ENCODE data around the gene LRRC74B. TPM values are rescaled to one million over a fixed set of nuclear protein-coding genes. Genes with fewer than 3 reads are reported as not detected.
"Not testable (repeated sequence)": the region's sequence is repeated elsewhere in the genome, so short reads cannot be mapped to it uniquely, and the experiment has no call there.

LRRC74B gene
- total RNA-seq, 1 experiment from 2014 or later: not detected

GRCh38 chr22:21043860-21044535 is 1.7 kb upstream of the LRRC74B start:
- H3K9me3 Mint-ChIP-seq (ENCODE audit: low read depth, unreplicated experiment): no peaks in the 10 kb centered on the region
- H3K4me1 Mint-ChIP-seq (ENCODE audit: low read depth, unreplicated experiment): peaks cover 33% of the 10 kb centered on the region
- no peak overlapping the region for H3K4me3 Mint-ChIP-seq (ENCODE audit: low read depth, unreplicated experiment)
- no peak for TF ChIP-seq CTCF (IDR thresholded peaks at IDR 0.05; ENCODE audit: unreplicated experiment)
- peak overlapping the region; percentile 5 for H3K27ac Mint-ChIP-seq (ENCODE audit: unreplicated experiment)
- DNase-seq: no peak
- peaks cover 9% of the 10 kb centered on the region for H3K36me3 Mint-ChIP-seq (ENCODE audit: insufficient read depth, unreplicated experiment)
- no TSS peak for BruUV-seq (replicated peaks)
- CTCF ChIA-PET: no interaction called here
- intact Hi-C loops (cut with micrococcal nuclease; ENCODE audit: unreplicated experiment): no loop called here
- no peaks in the 10 kb centered on the region for H3K27me3 Mint-ChIP-seq (ENCODE audit: unreplicated experiment)

- peak; percentile 39 for DNase-seq
- peak overlapping the region; percentile 61 for H3K27ac Mint-ChIP-seq (ENCODE audit: unreplicated experiment)
- CTCF ChIA-PET: interaction anchor here (0.6 to 0.8 kb wide), 3 partner anchors 43 to 159 kb away, joined by 4 to 6 read pairs (median 5); partner anchors contain the start of gene THAP7
Observed at GRCh38 chr22:21044931-21045584, 688 bp upstream of the LRRC74B start.

GRCh38 chr22:21047035-21047661 is 1.4 kb downstream of the LRRC74B start:
- no peak for DNase-seq
- no peaks in the 10 kb centered on the region for H3K9me3 Mint-ChIP-seq (ENCODE audit: low read depth, unreplicated experiment)
- BruUV-seq (replicated peaks): no TSS peak
- CTCF ChIA-PET: no interaction called here
- TF ChIP-seq CTCF (IDR thresholded peaks at IDR 0.05; ENCODE audit: unreplicated experiment): no peak
- H3K27ac Mint-ChIP-seq (ENCODE audit: unreplicated experiment): no peak overlapping the region
- H3K4me1 Mint-ChIP-seq (ENCODE audit: low read depth, unreplicated experiment): peaks cover 33% of the 10 kb centered on the region
- intact Hi-C loops (cut with micrococcal nuclease; ENCODE audit: unreplicated experiment): no loop called here
- H3K27me3 Mint-ChIP-seq (ENCODE audit: unreplicated experiment): peaks cover 13% of the 10 kb centered on the region
- H3K4me3 Mint-ChIP-seq (ENCODE audit: low read depth, unreplicated experiment): no peak overlapping the region
- peaks cover 9% of the 10 kb centered on the region for H3K36me3 Mint-ChIP-seq (ENCODE audit: insufficient read depth, unreplicated experiment)

More at GRCh38 chr22:21044931-21045584, 688 bp upstream of the LRRC74B start:
- no peak for TF ChIP-seq CTCF (IDR thresholded peaks at IDR 0.05; ENCODE audit: unreplicated experiment)
- intact Hi-C loops (cut with micrococcal nuclease; ENCODE audit: unreplicated experiment): no loop called here
- Mint-ChIP-seq H3K4me1 (ENCODE audit: low read depth, unreplicated experiment) (peaks cover 33% of the 10 kb centered on the region), H3K36me3 (ENCODE audit: insufficient read depth, unreplicated experiment) (peaks cover 9% of the 10 kb centered on the region), H3K27me3 (ENCODE audit: unreplicated experiment) (no peaks in the 10 kb centered on the region), H3K9me3 (ENCODE audit: low read depth, unreplicated experiment) (no peaks in the 10 kb centered on the region), H3K4me3 (ENCODE audit: low read depth, unreplicated experiment) (peak overlapping the region; percentile 73)
- no TSS peak for BruUV-seq (replicated peaks)

- no peak for DNase-seq
- no TSS peak for BruUV-seq (replicated peaks)
- intact Hi-C loops (cut with micrococcal nuclease; ENCODE audit: unreplicated experiment): no loop called here
- Mint-ChIP-seq H3K9me3 (ENCODE audit: low read depth, unreplicated experiment) (no peaks in the 10 kb centered on the region), H3K27ac (ENCODE audit: unreplicated experiment) (no peak overlapping the region), H3K36me3 (ENCODE audit: insufficient read depth, unreplicated experiment) (peaks cover 9% of the 10 kb centered on the region), H3K4me3 (ENCODE audit: low read depth, unreplicated experiment) (no peak overlapping the region), H3K27me3 (ENCODE audit: unreplicated experiment) (peaks cover 19% of the 10 kb centered on the region), H3K4me1 (ENCODE audit: low read depth, unreplicated experiment) (peaks cover 33% of the 10 kb centered on the region)
- CTCF ChIA-PET: no interaction called here
- no peak for TF ChIP-seq CTCF (IDR thresholded peaks at IDR 0.05; ENCODE audit: unreplicated experiment)
Observed at GRCh38 chr22:21047730-21048129, 2.0 kb downstream of the LRRC74B start.

- CTCF ChIA-PET; H3K27ac Mint-ChIP-seq (ENCODE audit: unreplicated experiment): not testable (repeated sequence)
- H3K4me1 Mint-ChIP-seq (ENCODE audit: low read depth, unreplicated experiment): peaks cover 26% of the 10 kb centered on the region
Observed at GRCh38 chr22:21048448-21048847, 2.7 kb downstream of the LRRC74B start.

GRCh38 chr22:21048965-21049364 is 3.2 kb downstream of the LRRC74B start:
- CTCF ChIA-PET; H3K27ac Mint-ChIP-seq (ENCODE audit: unreplicated experiment); DNase-seq; intact Hi-C loops (cut with micrococcal nuclease; ENCODE audit: unreplicated experiment); H3K4me3 Mint-ChIP-seq (ENCODE audit: low read depth, unreplicated experiment); H3K9me3 Mint-ChIP-seq (ENCODE audit: low read depth, unreplicated experiment); H3K36me3 Mint-ChIP-seq (ENCODE audit: insufficient read depth, unreplicated experiment); BruUV-seq (replicated peaks): not testable (repeated sequence)
- Mint-ChIP-seq H3K27me3 (ENCODE audit: unreplicated experiment) (peaks cover 31% of the 10 kb centered on the region), H3K4me1 (ENCODE audit: low read depth, unreplicated experiment) (peaks cover 21% of the 10 kb centered on the region)

More at GRCh38 chr22:21048448-21048847, 2.7 kb downstream of the LRRC74B start:
- intact Hi-C loops (cut with micrococcal nuclease; ENCODE audit: unreplicated experiment); DNase-seq; H3K4me3 Mint-ChIP-seq (ENCODE audit: low read depth, unreplicated experiment); BruUV-seq (replicated peaks); H3K36me3 Mint-ChIP-seq (ENCODE audit: insufficient read depth, unreplicated experiment); H3K9me3 Mint-ChIP-seq (ENCODE audit: low read depth, unreplicated experiment): not testable (repeated sequence)
- peaks cover 26% of the 10 kb centered on the region for H3K27me3 Mint-ChIP-seq (ENCODE audit: unreplicated experiment)

Measured in Calu3 (cell line).